H1 (cell line): Measurements from ENCODE around the gene ITGAE. TPM values are rescaled to one million over a fixed set of nuclear protein-coding genes. Genes with fewer than 3 reads are reported as not detected.

Experiments used
- JUND ChIP-seq: IDR thresholded peaks from 2 replicates; pipeline ENCODE4 v1.6.1; 2011; ENCODE audit warnings: mild to moderate bottlenecking, improper control_type of control experiment, low read length
- KDM1A ChIP-seq: fragments of 200-600, 300-600 bp; sonication (generic); IDR thresholded peaks from 2 replicates; pipeline ENCODE4 v1.7.1; 2016; ENCODE audit warnings: mild to moderate bottlenecking, low read length, borderline replicate concordance
- polyA plus RNA-seq, 7 experiments: library from polyadenylated mRNA; depleted of rRNA in 3 of 7; stranded (reverse) in 5 of 7; unstranded in 2 of 7; fragments of >200 nt in 5 of 7; fragments of 200-250 nt in 2 of 7; gene quantifications; 1 replicate in 5 of 7; 2 replicates in 1 of 7; 4 replicates in 1 of 7; pipeline versions ENCODE4 v1.2.1 to v1.2.3, GENCODE V29; 2011 to 2013; ENCODE audit warnings: missing spikeins in 2 of 7, mixed read lengths in 2 of 7
- total RNA-seq: library from RNA; stranded (reverse); fragmentation: NEBNext Ultra II Directional; extraction: Animal tissue kit (Norgen Biotek cat#: 25700); gene quantifications from 2 replicates; pipeline ENCODE4 v1.2.1, GENCODE V29; 2021

ITGAE gene
- total and polyA plus RNA-seq, 2 of the 8 experiments (the other 6 are each of a cell fraction or from before 2014, with no cell fraction given): 23.2 to 43.1 TPM

DNA sequence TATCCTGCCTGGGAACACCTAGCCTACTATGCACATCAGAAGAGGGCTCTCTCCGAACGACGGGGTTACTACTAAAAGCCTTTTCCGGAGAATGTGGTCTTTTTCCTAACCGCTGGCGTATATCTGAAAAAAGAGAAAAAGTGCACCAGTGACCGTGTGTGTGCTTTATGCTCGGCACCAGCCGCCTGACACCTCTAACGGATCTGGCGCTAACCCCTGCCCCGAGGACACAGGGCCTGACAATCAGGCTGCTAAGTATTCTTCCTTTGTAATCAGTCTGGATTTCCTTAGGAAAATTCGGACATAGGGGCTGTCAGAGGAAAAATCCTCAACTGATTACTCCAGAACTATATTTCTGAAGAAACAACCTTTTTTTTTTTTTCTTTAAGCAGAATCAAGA lies 13.4 kb upstream of the ITGAE start (continued):
- TF ChIP-seq KDM1A (no peak), JUND (no peak)
